GM19467 (cell line): ENCODE data around the gene NR2C1.

Source experiments
- ATAC-seq: cut with Tn5 transposase; IDR thresholded peaks from one replicate; pipeline ENCODE4 v1.9.1; 2021; ENCODE audit warnings: mild to moderate bottlenecking, moderate library complexity; ENCODE audit not compliant: unreplicated experiment

The NR2C1 gene

DNA sequence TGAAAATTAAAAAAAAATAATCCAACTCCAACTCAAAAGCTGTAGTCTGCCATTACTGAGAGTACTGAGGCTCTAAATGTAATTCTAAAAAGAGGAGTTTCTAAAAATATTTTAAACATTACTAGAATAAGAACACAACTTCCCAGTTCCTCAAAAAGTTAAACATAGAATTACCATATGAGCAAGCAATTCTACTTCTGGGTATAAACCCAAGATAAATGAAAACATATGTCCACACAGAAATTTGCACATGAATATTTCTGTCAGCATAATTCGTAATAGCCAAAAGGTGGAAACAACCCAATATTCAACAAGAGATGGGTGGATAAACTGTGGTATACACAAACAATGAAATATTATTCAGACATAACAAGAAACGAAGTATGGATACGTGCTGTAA, 15.0 kb upstream of the NR2C1 start:
- ATAC-seq: no peak

DNA sequence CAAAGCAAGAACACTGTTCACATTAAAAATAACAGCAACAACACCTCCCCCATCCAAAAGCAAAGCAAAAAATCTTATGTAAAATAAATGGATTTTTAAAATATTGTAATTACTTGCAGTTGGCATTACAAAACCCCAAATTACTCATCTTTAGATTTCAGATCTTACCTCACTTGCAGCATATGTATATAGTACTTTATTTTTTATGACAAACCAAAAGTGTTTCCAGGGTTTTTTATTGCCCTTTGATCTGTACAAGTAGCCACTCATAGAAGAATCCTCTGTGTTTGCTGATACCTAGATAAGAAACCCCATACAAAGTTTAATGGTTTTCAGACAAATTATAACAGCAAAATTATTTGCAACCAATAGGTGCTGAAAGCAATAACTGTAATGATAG, 12.2 kb upstream of the NR2C1 start:
- no peak for ATAC-seq

DNA sequence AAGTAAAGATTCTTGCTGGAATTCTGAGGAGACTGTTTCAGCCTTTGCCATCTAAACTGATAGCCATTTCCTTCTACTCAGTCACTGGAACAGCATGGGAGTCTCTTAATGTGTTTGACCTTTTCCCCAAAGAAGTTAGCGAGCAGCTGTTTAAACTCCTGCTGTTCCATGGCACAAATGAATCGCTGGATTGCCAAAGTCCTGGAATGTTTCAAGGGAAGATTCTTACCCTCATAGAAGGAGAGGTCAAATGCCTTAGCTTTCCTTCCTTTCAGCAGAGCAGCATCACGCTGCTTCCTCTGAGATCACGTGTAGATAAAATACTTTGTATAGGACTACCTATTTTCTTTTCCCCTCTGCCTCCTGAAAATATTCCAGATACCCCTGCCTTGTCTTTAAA, 10.5 kb upstream of the NR2C1 start:
- no peak for ATAC-seq

DNA sequence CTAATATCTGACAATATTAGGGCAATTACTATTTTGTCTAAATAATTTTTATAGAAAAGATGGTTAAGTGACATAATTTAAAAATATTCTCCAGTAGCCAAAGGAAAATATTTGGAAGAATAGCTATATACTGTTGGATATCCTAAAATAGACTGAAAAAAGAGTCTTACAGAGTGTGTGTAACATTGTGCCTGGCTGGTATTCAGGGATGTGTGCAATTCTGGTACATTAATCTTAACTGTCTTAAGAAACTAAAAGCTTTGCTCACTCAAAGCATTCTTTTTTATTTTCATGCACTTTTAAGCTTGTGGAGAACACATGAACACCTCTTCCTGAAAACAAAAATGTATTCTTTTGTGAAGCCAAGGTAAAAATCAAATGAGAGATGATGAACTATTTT, 10.1 kb upstream of the NR2C1 start:
- no peak for ATAC-seq

DNA sequence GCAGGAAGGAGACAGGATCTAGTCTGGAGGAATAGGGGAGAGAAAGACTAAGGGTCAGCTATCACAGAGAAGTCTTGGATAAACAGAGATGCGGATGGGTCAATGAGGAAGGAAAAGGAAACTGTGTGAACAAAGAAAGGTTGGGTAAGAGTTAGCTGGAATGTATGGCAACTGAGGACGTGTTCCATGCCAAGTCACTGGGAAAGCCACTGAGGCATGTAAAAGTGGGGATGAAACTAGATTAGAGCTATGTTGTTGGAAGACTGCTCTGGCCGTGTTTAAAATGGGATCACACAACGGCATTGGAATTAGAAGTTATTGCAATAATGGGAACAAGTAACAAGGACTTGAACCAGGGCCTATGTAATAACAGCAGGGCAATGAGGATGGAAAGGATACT, 3.9 kb upstream of the NR2C1 start:
- ATAC-seq: no peak

DNA sequence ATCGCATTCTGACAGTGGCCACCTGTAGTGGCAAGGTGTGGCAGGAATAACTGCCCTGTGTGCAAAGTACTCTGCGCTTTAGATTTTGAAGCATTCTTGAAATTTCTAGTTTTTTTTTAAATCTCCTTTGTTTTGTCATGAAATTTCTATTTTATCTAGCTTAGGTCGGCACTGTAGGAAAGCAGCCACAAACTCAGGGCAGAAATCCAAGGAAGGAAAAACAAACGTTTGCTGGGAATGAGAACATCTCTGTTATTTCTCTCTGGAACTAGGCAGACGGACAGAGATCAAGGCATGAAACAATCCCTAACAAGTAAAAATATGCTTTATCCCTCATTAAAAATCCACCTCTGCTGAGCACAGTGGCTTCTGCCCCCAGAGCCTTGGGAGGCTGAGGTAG, 1.3 kb upstream of the NR2C1 start:
- no peak for ATAC-seq

DNA sequence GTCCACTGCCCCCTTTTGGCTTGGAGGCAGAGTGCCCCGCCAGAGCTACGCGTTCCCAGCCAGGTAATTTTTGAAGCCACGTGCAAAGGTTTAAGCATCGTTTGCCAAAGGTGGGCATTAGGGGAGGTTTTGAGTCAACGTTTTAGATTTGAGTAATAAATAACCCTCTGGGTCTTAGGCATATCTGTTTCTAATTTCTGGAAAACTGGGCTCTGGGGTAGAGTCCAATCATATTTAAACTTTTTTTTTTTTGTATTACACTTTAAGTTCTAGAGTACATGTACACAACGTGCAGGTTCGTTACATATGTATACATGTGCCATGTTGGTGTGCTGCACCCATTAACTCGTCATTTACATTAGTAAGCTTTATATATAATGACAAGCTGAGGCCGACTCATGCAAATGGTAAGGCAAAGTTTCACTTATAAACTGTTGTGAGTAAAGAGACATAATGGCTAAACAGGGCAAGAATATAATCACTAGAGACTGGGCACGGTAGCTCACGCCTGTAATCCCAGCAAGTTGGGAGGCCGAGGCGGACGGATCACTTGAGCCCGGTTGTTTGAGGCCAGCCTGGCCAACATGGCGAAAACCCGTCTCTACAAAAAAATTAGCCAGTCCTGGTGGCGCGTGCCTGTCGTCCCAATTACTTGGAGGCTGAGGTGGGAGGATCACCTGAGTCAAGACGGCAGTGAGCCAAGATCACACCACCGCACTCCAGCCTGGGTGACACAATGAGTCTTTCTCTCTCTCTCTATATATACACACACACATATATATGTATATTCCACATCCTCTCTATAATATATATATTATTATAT, 491 bp upstream of the NR2C1 start:
- no peak for ATAC-seq

DNA sequence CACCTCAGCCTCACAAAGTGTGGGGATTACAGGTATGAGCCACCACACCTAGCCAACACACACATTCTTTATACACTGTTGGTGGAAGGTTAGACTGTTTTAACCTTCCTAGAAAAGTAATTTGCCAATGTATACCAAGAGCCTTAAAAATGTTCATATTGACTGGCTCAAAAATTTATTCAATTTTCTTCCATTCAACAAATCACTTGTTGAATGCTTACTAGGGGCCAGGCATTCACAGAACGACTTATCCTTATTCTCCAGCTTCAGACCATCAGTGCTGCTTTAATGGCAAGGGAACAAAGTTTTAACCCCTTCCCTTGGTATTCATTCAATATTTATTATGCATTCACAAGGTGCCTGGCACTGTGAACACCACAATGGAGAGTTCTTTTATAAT, 3.0 kb downstream of the NR2C1 start:
- no peak for ATAC-seq

DNA sequence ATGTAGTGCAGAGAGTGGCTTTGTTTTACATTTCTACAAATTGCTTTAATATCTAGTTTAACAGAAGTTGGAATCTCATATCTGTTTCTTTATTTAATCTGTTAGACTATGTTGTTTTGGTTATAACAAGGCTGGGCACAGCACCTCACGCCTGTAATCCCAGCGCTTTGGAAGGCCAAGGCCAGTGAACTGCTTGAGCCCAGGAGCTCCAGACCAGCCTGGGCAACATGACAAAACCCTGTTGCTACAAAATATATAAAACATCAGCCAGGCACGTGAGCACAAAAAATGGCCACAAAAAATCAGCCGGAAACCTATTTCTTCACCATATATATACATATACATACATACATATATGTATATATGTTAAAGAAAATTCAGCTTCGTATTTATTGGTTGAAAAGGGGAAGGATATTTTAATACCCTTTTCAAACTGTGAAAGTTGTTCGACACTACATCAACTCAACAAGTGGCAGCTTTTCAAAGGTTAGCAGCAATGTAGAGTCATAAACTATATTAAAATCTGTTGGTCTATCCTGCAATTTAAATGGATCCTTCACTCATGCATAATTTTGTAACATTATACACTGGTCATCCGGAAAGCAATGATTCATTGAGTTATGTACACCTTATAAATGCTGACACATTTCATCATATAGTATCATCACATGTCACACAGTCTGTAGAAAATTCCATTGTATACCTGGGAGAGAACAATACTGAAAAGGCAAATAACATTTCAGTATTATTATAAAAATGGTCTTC, 7.1 kb downstream of the NR2C1 start:
- ATAC-seq: no peak

DNA sequence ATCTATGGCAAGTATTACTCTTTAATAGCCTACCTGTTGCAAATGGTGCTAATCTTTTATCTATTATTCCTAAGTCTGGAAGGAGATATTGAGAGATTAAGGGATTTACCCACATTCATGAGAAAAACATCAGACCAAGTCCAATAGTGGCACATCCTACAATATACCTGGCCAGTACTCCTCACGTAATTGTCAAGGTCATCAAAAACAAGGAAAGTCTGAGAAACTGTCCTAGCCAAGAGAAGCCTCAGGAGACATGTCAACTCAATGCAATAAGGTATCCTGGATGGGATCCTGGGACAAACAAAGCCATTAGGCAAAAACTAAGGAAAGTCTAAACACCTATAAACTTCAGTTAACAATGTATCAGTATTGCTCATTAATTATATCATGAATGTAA, 12.5 kb downstream of the NR2C1 start:
- ATAC-seq: no peak

DNA sequence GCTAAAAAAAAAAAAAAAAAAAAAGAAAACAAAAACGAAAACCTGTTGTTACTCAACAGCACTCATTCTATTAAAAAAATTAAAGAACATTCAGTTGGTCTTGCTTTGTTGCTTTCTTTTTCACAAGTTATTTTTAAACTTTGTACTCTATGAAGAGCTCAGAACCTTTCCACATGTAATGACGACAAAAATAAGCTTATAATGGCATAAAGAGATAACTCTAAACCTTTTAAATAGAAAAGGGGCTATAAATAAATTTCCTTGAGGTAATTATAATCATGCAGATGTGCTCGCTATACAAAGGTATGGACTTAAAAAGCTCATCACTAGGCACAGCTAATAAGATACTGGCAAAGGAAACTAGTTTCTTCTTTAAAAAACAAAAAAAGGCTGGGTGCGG, 13.4 kb downstream of the NR2C1 start:
- ATAC-seq: no peak

DNA sequence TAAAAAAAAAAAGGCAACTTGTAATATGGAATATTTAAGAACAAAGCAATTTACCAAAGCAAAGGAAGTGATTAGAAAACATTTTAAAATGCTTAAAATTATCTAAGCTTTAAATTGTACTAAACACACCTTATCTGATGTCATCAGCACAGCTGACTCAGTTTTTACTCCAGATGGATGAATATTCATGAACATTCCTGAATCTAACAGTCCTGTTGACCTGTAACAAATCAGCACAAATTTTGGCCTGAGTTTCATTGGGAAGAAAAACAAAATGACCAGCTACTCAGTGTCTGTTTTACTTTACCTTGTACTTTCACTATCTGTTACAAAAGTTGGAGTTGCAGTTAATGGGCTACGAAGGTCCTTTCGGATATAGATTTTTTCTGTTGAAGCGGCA, 16.0 kb downstream of the NR2C1 start:
- ATAC-seq: no peak

DNA sequence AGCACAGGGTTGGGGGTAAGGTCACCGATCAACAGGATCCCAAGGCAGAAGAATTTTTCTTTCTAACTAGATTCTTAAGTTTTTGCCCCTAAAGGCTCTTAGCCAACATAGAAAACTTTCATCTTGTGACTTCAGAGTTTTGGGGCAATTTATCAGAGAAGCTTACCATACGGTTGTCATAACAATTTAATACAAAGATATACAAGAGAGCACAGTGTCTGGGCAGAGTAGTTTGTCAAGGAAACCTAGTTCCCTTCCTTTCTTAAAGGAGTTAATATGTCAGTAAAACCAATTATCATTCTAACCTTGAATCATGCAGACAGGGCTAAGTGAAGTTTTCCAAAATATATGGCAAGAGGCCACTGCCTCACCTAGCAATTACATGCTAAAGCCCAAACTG, 18.4 kb downstream of the NR2C1 start:
- ATAC-seq: no peak

DNA sequence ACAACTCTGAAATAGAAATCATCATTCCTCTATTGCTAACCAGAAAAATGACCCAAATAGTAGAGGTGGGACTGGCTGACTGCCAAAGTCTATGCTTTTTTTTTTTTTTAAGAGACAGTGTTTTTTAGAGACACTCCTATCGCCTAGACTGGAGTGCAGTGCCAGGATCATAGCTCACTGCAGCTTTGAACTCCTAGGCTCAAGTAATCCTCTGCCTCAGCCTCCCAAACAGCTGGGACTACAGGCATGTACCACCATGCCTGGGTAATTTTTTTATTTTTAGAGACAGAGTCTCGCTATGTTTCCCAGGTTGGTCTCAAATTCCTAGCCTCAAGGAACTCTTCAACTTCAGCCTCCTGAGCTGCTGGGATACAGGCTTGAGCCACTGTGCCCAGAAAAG, 19.2 kb downstream of the NR2C1 start:
- no peak for ATAC-seq

DNA sequence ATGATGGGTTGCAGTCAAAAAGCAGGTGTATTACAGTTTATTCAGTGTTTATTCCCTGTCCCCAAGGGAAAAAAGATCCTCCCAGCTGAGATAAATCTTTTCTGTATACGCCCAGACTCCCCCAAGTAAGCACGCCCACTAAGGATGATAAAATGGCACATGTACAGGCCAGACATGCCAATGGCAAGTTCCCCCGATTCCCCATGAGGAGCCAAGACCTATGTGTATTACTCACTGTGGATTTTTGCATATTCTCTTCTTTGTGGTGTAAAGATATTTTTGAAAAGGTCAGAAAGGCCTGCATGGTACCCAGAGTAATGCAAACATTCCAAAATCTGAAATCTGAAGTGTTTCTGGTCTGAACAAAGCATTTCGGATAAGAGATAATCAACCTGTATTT, 22.2 kb downstream of the NR2C1 start:
- no peak for ATAC-seq

DNA sequence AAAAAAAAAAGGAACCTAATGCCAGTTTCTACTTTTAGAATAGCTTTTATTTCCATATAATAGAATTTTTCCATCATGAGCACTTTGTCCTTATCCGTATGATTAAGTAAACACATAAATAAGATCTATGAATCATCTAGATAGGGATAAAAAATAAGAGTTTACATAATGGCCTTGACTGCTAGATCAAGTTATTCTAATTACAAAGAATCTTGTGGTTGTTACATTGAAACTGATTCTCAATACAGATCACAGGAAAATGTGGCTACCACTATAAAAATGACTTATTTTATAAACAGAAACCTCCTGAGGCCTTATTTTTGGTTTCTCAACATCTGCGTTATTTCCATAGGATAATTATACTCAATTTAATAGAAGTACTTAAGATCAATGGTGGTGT, 35.5 kb downstream of the NR2C1 start:
- ATAC-seq: no peak

DNA sequence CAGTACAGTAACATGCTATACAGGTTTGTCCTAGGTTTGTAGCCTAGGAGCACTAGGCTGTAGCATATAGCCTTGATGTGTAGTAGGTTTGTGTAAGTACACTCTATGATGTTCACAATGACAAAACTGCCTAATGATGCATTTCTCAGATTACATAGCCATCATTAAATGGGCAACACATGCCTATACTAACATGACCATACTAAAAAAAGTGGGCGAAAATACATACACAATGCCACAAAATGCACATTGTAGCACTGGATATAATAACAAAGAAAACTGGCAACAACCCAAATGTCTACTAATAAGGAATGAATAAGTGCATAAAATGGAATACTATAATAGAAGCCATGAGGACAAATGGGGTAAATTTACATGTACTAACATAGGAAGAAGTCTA, 38.7 kb downstream of the NR2C1 start:
- ATAC-seq: no peak

DNA sequence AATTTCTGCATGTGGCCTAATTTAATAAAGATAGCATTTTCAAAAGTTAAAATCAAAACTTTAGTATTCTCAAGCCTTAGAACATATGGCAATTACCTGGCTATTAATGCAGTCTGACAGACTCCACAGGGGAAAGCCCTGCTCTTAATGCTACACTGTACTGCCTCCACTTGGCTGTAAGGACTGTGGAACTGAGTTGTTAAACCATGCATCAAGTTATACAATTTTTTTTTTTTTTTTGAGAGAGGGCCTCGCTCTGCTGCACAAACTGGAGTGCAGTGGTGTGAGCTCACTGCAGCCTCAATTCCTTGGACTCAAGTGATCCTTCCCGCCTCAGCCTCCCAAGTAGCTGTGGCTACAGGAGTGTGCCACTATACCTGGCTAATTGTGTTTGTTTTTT, 50.9 kb downstream of the NR2C1 start:
- no peak for ATAC-seq

DNA sequence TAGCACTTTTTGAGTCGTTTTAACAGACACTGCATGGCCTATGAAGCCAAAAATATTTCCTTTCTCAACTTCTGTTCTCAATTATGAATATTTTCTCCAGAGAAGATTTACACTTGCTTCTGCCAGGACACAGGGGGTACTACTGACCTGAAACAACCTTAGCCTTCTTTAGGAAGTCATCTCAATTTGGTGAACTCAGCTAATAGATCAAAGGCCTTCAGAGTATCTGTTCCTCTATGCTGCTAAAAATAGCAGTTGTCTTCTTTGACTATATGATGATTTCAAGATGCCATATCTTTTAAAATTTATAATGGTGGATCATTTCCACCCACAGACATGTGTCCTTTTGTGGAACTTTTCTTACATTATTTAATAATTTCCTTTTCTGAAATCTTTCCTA, 55.9 kb downstream of the NR2C1 start:
- ATAC-seq: no peak

DNA sequence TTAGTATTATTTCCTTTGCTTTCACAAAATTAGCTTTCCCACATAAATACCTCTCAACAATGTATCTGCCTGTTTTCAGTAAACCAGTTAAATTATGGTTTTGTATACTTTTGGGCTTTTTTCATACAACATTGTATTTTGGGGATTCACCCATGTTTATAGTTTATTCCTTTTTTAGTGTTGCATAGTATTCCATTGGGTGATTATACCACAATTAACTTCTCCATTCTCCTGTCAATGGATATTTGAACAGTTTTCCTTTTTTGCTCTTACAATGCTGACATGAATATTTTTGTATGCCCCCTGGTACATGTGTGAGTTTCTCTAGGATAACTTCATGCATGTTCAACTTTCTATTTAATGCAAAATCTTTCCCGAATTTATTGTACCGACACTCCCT, 57.3 kb downstream of the NR2C1 start:
- no peak for ATAC-seq

DNA sequence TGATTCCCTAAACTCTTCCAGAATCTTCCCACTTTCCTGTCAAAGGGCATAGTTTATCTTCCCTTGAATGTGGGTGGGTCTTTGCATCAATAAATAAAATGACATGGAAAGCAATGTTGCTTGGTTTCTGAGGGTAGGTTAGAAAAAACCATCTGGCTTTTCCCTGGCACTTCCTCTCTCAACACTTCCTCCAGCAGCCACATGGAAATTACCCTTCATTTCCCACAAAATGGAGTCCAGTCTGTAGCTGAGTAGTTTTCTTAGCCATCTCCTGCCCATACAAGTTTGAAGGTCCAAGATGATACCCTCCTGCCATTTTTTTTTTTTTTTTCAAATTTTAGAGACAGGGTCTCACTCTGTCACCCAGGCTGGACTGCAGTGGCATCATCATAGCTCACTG, 58.9 kb downstream of the NR2C1 start:
- no peak for ATAC-seq

DNA sequence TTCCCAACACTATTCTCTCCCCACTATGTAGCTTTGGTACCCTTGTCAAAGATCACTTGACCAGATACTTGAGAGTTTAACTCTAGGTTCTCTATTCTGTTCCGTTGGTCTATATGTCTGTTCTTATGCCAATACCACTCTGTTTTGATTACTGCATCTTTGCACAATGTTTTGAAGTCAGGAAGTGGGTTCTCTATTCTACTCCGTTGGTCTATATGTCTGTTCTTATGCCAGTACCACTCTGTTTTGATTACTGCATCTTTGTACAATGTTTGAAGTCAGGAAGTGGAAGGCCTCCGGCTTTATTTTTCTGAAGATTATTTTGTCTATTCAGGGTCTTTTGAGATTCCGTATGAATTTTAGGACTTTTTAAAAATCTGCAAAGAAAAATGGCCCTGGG, 67.2 kb downstream of the NR2C1 start:
- no peak for ATAC-seq

DNA sequence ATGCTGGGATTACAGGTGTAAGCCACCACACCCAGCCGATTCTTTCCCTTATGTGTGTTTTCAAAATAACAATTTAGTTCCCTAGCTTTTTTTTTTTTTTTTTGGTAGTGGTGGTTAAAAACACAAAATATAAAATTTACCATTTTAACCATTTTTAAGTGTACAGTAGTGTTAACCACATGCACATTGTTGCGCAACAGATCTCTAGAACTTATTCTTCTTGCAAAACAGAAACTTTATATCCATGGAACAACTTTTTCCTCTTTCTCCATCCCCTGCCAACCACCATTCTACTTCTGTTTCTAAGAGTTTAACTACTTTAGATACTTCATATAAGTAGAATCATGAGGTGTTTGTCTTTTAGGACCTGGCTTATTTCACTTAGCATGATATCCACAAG, 68.8 kb downstream of the NR2C1 start:
- ATAC-seq: no peak
